ENCODE measurements around the gene PELI1. TPM values are rescaled to one million over a fixed set of nuclear protein-coding genes. Genes with fewer than 3 reads are reported as not detected.

The PELI1 gene
- polyA plus RNA-seq, 6 donors from 2014 or later, result 19.6 to 52.1 (median 28.9) TPM

GRCh38 chr2:64127119-64127518 is 17.1 kb downstream of the PELI1 start:
- Mint-ChIP-seq H3K27ac (peak overlapping the region in 1 of 6 donors; percentile 11), H3K4me1 (peaks cover 26 to 45% (median 34%) of the 10 kb centered on the region in 3 donors), H3K36me3 (peaks cover 8 to 15% of the 10 kb centered on the region in 2 donors), H3K27me3 (no peaks in the 10 kb centered on the region), H3K9me3 (peaks cover 0 to 7% (median 0%) of the 10 kb centered on the region in 7 donors), H3K4me3 (no peak overlapping the region)
- DNase-seq (no peak), ATAC-seq (ENCODE audit: low read depth in 2 of 2) (no peak)

GRCh38 chr2:64126601-64127000 is 17.6 kb downstream of the PELI1 start:
- Mint-ChIP-seq H3K9me3 (peaks cover 0 to 7% (median 0%) of the 10 kb centered on the region in 7 donors), H3K36me3 (peaks cover 8 to 12% of the 10 kb centered on the region in 2 donors), H3K4me3 (peak overlapping the region in 1 of 8 donors; percentile 3), H3K27me3 (no peaks in the 10 kb centered on the region), H3K27ac (peak overlapping the region in 4 of 6 donors; percentile 3 to 45 (median 10)), H3K4me1 (peaks cover 27 to 42% (median 32%) of the 10 kb centered on the region in 3 donors)
- DNase-seq (no peak), ATAC-seq (ENCODE audit: low read depth in 2 of 2) (no peak)

GRCh38 chr2:64124571-64124970 is 19.6 kb downstream of the PELI1 start:
- H3K9me3 Mint-ChIP-seq, result peaks cover 0 to 7% (median 0%) of the 10 kb centered on the region in 7 donors
- no peak for ATAC-seq (ENCODE audit: low read depth in 2 of 2)
- no peak overlapping the region for H3K27ac Mint-ChIP-seq
- no peak overlapping the region for H3K4me3 Mint-ChIP-seq
- H3K27me3 Mint-ChIP-seq, result no peaks in the 10 kb centered on the region
- peaks cover 32 to 41% (median 35%) of the 10 kb centered on the region in 3 donors for H3K4me1 Mint-ChIP-seq
- DNase-seq, result no peak
- H3K36me3 Mint-ChIP-seq, result peaks cover 8 to 12% of the 10 kb centered on the region in 2 donors

- ATAC-seq (ENCODE audit: low read depth in 2 of 2), result no peak
- DNase-seq, result no peak
- H3K36me3 Mint-ChIP-seq, result peaks cover 8 to 12% of the 10 kb centered on the region in 2 donors
- H3K9me3 Mint-ChIP-seq, result peaks cover 0 to 7% (median 0%) of the 10 kb centered on the region in 7 donors
- peaks cover 32 to 41% (median 35%) of the 10 kb centered on the region in 3 donors for H3K4me1 Mint-ChIP-seq
- H3K27ac Mint-ChIP-seq, result no peak overlapping the region
- no peaks in the 10 kb centered on the region for H3K27me3 Mint-ChIP-seq
- H3K4me3 Mint-ChIP-seq, result no peak overlapping the region
Measured at GRCh38 chr2:64124168-64124567, 20.1 kb downstream of the PELI1 start.

- ATAC-seq (ENCODE audit: low read depth in 2 of 2) (no peak), DNase-seq (no peak)
- peaks cover 0 to 7% (median 0%) of the 10 kb centered on the region in 7 donors for H3K9me3 Mint-ChIP-seq
- no peak overlapping the region for H3K4me3 Mint-ChIP-seq
- H3K36me3 Mint-ChIP-seq, result peaks cover 8 to 12% of the 10 kb centered on the region in 2 donors
- no peak overlapping the region for H3K27ac Mint-ChIP-seq
- H3K4me1 Mint-ChIP-seq, result peaks cover 30 to 38% (median 35%) of the 10 kb centered on the region in 3 donors
- no peaks in the 10 kb centered on the region for H3K27me3 Mint-ChIP-seq
Measured at GRCh38 chr2:64123740-64124139, 20.5 kb downstream of the PELI1 start.

GRCh38 chr2:64122358-64122757 is 21.9 kb downstream of the PELI1 start:
- Mint-ChIP-seq H3K9me3 (peaks cover 0 to 7% (median 0%) of the 10 kb centered on the region in 7 donors), H3K4me1 (peaks cover 30 to 38% (median 35%) of the 10 kb centered on the region in 3 donors), H3K27me3 (no peaks in the 10 kb centered on the region), H3K4me3 (peak overlapping the region in 1 of 8 donors; percentile 9), H3K36me3 (peaks cover 8 to 12% of the 10 kb centered on the region in 2 donors), H3K27ac (peak overlapping the region in 2 of 6 donors; percentile 9 to 39)
- peak; percentile 42 for DNase-seq
- peak; percentile 91 to 96 for ATAC-seq (ENCODE audit: low read depth in 2 of 2)

GRCh38 chr2:64120928-64121327 is 23.3 kb downstream of the PELI1 start:
- H3K9me3 Mint-ChIP-seq, result peaks cover 0 to 7% (median 0%) of the 10 kb centered on the region in 7 donors
- no peaks in the 10 kb centered on the region for H3K27me3 Mint-ChIP-seq
- H3K36me3 Mint-ChIP-seq, result peaks cover 8 to 12% of the 10 kb centered on the region in 2 donors
- H3K4me3 Mint-ChIP-seq, result no peak overlapping the region
- ATAC-seq (ENCODE audit: low read depth in 2 of 2) (no peak), DNase-seq (no peak)
- H3K4me1 Mint-ChIP-seq, result peaks cover 33 to 39% (median 35%) of the 10 kb centered on the region in 3 donors
- no peak overlapping the region for H3K27ac Mint-ChIP-seq

GRCh38 chr2:64120008-64120407 is 24.2 kb downstream of the PELI1 start:
- no peaks in the 10 kb centered on the region for H3K27me3 Mint-ChIP-seq
- H3K4me1 Mint-ChIP-seq, result peaks cover 39 to 47% (median 40%) of the 10 kb centered on the region in 3 donors

GRCh38 chr2:64119369-64119768 is 24.9 kb downstream of the PELI1 start:
- no peak overlapping the region for H3K4me3 Mint-ChIP-seq
- DNase-seq (no peak), ATAC-seq (ENCODE audit: low read depth in 2 of 2) (no peak)
- peaks cover 0 to 7% (median 0%) of the 10 kb centered on the region in 7 donors for H3K9me3 Mint-ChIP-seq
- H3K27me3 Mint-ChIP-seq, result no peaks in the 10 kb centered on the region
- peaks cover 41 to 47% (median 43%) of the 10 kb centered on the region in 3 donors for H3K4me1 Mint-ChIP-seq
- H3K27ac Mint-ChIP-seq, result no peak overlapping the region
- H3K36me3 Mint-ChIP-seq, result peaks cover 7 to 8% of the 10 kb centered on the region in 2 donors

More at GRCh38 chr2:64120008-64120407, 24.2 kb downstream of the PELI1 start:
- ATAC-seq (ENCODE audit: low read depth in 2 of 2) (no peak), DNase-seq (no peak)
- Mint-ChIP-seq H3K36me3 (peaks cover 8 to 12% of the 10 kb centered on the region in 2 donors), H3K27ac (no peak overlapping the region), H3K9me3 (peaks cover 0 to 7% (median 0%) of the 10 kb centered on the region in 7 donors), H3K4me3 (no peak overlapping the region)

- Mint-ChIP-seq H3K9me3 (no peaks in the 10 kb centered on the region), H3K27ac (peak overlapping the region in 2 of 6 donors; percentile 6 to 31), H3K4me1 (peaks cover 34 to 38% (median 37%) of the 10 kb centered on the region in 3 donors), H3K27me3 (no peaks in the 10 kb centered on the region), H3K4me3 (no peak overlapping the region), H3K36me3 (no peaks in the 10 kb centered on the region)
- ATAC-seq (ENCODE audit: low read depth in 2 of 2) (peak in 1 of 2 donors; percentile 27), DNase-seq (no peak)
Measured at GRCh38 chr2:64115808-64116598, 28.2 kb downstream of the PELI1 start.

GRCh38 chr2:64114912-64115277 is 29.3 kb downstream of the PELI1 start:
- Mint-ChIP-seq H3K9me3 (no peaks in the 10 kb centered on the region), H3K27me3 (no peaks in the 10 kb centered on the region), H3K36me3 (no peaks in the 10 kb centered on the region), H3K27ac (peak overlapping the region in 2 of 6 donors; percentile 5 to 56), H3K4me1 (peaks cover 35 to 45% (median 41%) of the 10 kb centered on the region in 3 donors), H3K4me3 (no peak overlapping the region)
- ATAC-seq (ENCODE audit: low read depth in 2 of 2) (no peak), DNase-seq (no peak)

- no peaks in the 10 kb centered on the region for H3K27me3 Mint-ChIP-seq
- no peak for DNase-seq
Measured at GRCh38 chr2:64114063-64114911, 29.9 kb downstream of the PELI1 start.

GRCh38 chr2:64112016-64112415 is 32.2 kb downstream of the PELI1 start:
- no peaks in the 10 kb centered on the region for H3K9me3 Mint-ChIP-seq
- H3K27ac Mint-ChIP-seq, result peak overlapping the region in 1 of 6 donors; percentile 44
- H3K4me3 Mint-ChIP-seq, result no peak overlapping the region
- peaks cover 35 to 51% (median 51%) of the 10 kb centered on the region in 3 donors for H3K4me1 Mint-ChIP-seq
- H3K27me3 Mint-ChIP-seq, result no peaks in the 10 kb centered on the region
- ATAC-seq (ENCODE audit: low read depth in 2 of 2), result no peak
- H3K36me3 Mint-ChIP-seq, result peaks cover 5 to 7% of the 10 kb centered on the region in 2 donors
- DNase-seq, result no peak

More at GRCh38 chr2:64114063-64114911, 29.9 kb downstream of the PELI1 start:
- Mint-ChIP-seq H3K36me3 (no peaks in the 10 kb centered on the region), H3K27ac (peak overlapping the region in 3 of 6 donors; percentile 2 to 56 (median 8)), H3K9me3 (no peaks in the 10 kb centered on the region), H3K4me3 (no peak overlapping the region), H3K4me1 (peaks cover 38 to 51% (median 45%) of the 10 kb centered on the region in 3 donors)
- ATAC-seq (ENCODE audit: low read depth in 2 of 2), result peak in 1 of 2 donors; percentile 56

Data from naive B cell (primary cell).